ENCODE results near the gene SUDS3. TPM values are rescaled to one million over a fixed set of nuclear protein-coding genes. Genes with fewer than 3 reads are reported as not detected.

SUDS3 gene
- total and polyA plus RNA-seq, 10 of the 15 experiments (the other 5 are each of a cell fraction or from before 2014, with no cell fraction given) = 5.2 to 42.8 (median 21.7) TPM

GRCh38 chr12:118371321-118372282, 4.8 kb upstream of the SUDS3 start (continued):
- TF ChIP-seq ELK1 (IDR thresholded peaks at IDR 0.05; ENCODE audit: low read depth, low read length) (no peak), SKIL (IDR thresholded peaks at IDR 0.05; ENCODE audit: low read depth, poor library complexity, severe bottlenecking) (no peak), MTA3 (IDR thresholded peaks at IDR 0.05; ENCODE audit: borderline replicate concordance, low read length) (no peak), BCL11A (IDR thresholded peaks at IDR 0.05; ENCODE audit: low read depth, low read length) (no peak), LARP7 (IDR thresholded peaks at IDR 0.05) (0 out of 2 replicates have a peak, but pooled peaks have one; percentile 10), STAT3 (IDR thresholded peaks at IDR 0.05; ENCODE audit: low read depth, low read length) (no peak), ETV6 (conservative IDR thresholded peaks at IDR 0.05 in 1 of 2, IDR thresholded peaks at IDR 0.05 in 1 of 2; ENCODE audit: borderline replicate concordance in 1 of 2, low read depth in 1 of 2) (no peak), NFYB (IDR thresholded peaks at IDR 0.05; ENCODE audit: insufficient read depth, low read depth, low read length) (no peak), RFX5 (IDR thresholded peaks at IDR 0.05; ENCODE audit: low read depth, low read length) (no peak), KDM1A (IDR thresholded peaks at IDR 0.05; ENCODE audit: borderline replicate concordance) (no peak), CEBPB (IDR thresholded peaks at IDR 0.05; ENCODE audit: borderline replicate concordance in 1 of 2, low read depth in 2 of 2, low read length in 2 of 2) (no peak), RBBP5 (conservative IDR thresholded peaks at IDR 0.05) (no peak)
